Vagina (tissue), 2 donors: ENCODE results near the gene PDK3. TPM values are rescaled to one million over a fixed set of nuclear protein-coding genes. Genes with fewer than 3 reads are reported as not detected.

Experiments used
- DNase-seq, 2 donors: peaks; one replicate each; pipeline ENCODE4 v3.0.0-alpha.2; 2017; ENCODE audit errors: extremely low spot score in 2 of 2
- H3K27ac ChIP-seq: fragments of 200-600 bp; sonication (generic); one replicate; pipeline ENCODE4 v1.5.1; 2019
- H3K27me3 ChIP-seq: fragments of 200-600 bp; sonication (generic); one replicate; pipeline ENCODE4 v1.5.1; 2019
- H3K36me3 ChIP-seq, 2 donors: fragments of 200-600 bp; sonication (generic); one replicate each; pipeline ENCODE4 v1.5.1; 2017 to 2019
- H3K4me1 ChIP-seq: fragments of 200-600 bp; sonication (generic); one replicate; pipeline ENCODE4 v1.5.1; 2019
- H3K4me3 ChIP-seq, 2 donors: fragments of 200-600 bp; sonication (generic); 1 replicate in 1 of 2; 2 replicates in 1 of 2; pipeline ENCODE4 v1.5.1; 2016 to 2019
- H3K9me3 ChIP-seq: fragments of 200-600 bp; sonication (generic); one replicate; pipeline ENCODE4 v1.5.1; 2019
- CTCF ChIP-seq, 3 experiments: fragments of 450-650 bp in 2 of 3; fragments of 200-600 bp in 1 of 3; sonication (generic) in 1 of 3; IDR thresholded peaks; one replicate each; pipeline ENCODE4 v1.5.1; 2017 to 2019; ENCODE audit warnings: antibody characterized with exemption in 3 of 3, mild to moderate bottlenecking in 2 of 3, moderate library complexity in 2 of 3
- POLR2A ChIP-seq, 2 donors: fragments of 450-650 bp; IDR thresholded peaks; one replicate each; pipeline ENCODE4 v1.6.1; 2017; ENCODE audit warnings: antibody characterized with exemption in 2 of 2, mild to moderate bottlenecking in 2 of 2, moderate library complexity in 2 of 2
- POLR2AphosphoS5 ChIP-seq, 2 donors: sonication (generic); formaldehyde crosslinking; IDR thresholded peaks; one replicate each; pipeline ENCODE4 v1.9.0; 2017; ENCODE audit warnings: antibody characterized with exemption in 2 of 2, mild to moderate bottlenecking in 2 of 2, low read depth in 1 of 2; ENCODE audit not compliant: insufficient read depth in 1 of 2
- intact Hi-C: fragments of 100-400 bp; cut with DNase I; formaldehyde crosslinking; loops from one replicate; pipeline ENCODE4 v1.15.1; 2023
- small RNA-seq: library from RNA; depleted of rRNA; stranded (forward); fragments of <200 nt; gene quantifications from one replicate; pipeline ENCODE3, GENCODE V24; 2016
- total RNA-seq: library from RNA; depleted of rRNA; stranded (reverse); fragments of >200 nt; gene quantifications from one replicate; pipeline ENCODE4 v1.2.3, GENCODE V29; 2016

The PDK3 gene
- total RNA-seq, 1 donor from 2014 or later: 23.3 TPM

DNA sequence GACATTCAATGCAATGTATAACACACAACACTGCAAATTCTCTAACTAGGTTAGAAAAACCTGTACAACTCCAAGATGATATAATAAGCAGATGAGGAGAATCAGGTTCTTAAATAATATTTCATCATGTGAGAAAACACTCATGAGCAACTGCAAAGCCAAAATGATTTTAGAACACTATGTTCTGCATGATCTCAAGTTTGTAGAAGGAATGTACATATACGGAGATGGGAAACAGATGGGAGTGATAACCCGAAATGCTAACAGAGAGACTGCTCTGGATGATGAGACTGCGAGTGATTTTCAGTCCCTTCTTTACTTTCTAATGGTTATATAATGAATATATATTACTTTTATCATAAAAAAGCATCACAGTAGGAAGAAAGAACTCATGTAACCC lies 101.2 kb downstream of the PDK3 start:
- no peak for DNase-seq
- Histone ChIP-seq H3K27me3 (no peaks in the 10 kb centered on the region), H3K27ac (no peak overlapping the region), H3K36me3 (no peaks in the 10 kb centered on the region), H3K4me1 (no peaks in the 10 kb centered on the region), H3K4me3 (no peak overlapping the region), H3K9me3 (no peaks in the 10 kb centered on the region)
- intact Hi-C loops: no loop called here
- no peak for TF ChIP-seq POLR2AphosphoS5 (IDR thresholded peaks at IDR 0.05; ENCODE audit: insufficient read depth in 1 of 2, low read depth in 1 of 2)
- TF ChIP-seq CTCF (IDR thresholded peaks at IDR 0.05): no peak

GRCh38 chrX:24567169-24567568 lies 102.1 kb downstream of the PDK3 start:
- Histone ChIP-seq H3K27ac (no peak overlapping the region), H3K4me3 (no peak overlapping the region), H3K9me3 (no peaks in the 10 kb centered on the region), H3K27me3 (no peaks in the 10 kb centered on the region), H3K36me3 (no peaks in the 10 kb centered on the region), H3K4me1 (no peaks in the 10 kb centered on the region)
- intact Hi-C loops: no loop called here
- TF ChIP-seq POLR2A (IDR thresholded peaks at IDR 0.05) (no peak), POLR2AphosphoS5 (IDR thresholded peaks at IDR 0.05; ENCODE audit: insufficient read depth in 1 of 2, low read depth in 1 of 2) (no peak), CTCF (IDR thresholded peaks at IDR 0.05) (no peak)
- DNase-seq: no peak

GRCh38 chrX:24574743-24575142 lies 109.7 kb downstream of the PDK3 start:
- H3K36me3 ChIP-seq: no peaks in the 10 kb centered on the region
- no peak for DNase-seq
- H3K9me3 ChIP-seq: no peaks in the 10 kb centered on the region
- H3K27me3 ChIP-seq: no peaks in the 10 kb centered on the region
- H3K4me1 ChIP-seq: no peaks in the 10 kb centered on the region
- no peak overlapping the region for H3K27ac ChIP-seq
- TF ChIP-seq POLR2A (IDR thresholded peaks at IDR 0.05) (no peak), CTCF (IDR thresholded peaks at IDR 0.05) (no peak), POLR2AphosphoS5 (IDR thresholded peaks at IDR 0.05; ENCODE audit: insufficient read depth in 1 of 2, low read depth in 1 of 2) (no peak)
- intact Hi-C loops: no loop called here
- no peak overlapping the region for H3K4me3 ChIP-seq

GRCh38 chrX:24575496-24575895 lies 110.4 kb downstream of the PDK3 start:
- DNase-seq: no peak
- Histone ChIP-seq H3K9me3 (no peaks in the 10 kb centered on the region), H3K27me3 (no peaks in the 10 kb centered on the region), H3K4me1 (no peaks in the 10 kb centered on the region), H3K27ac (no peak overlapping the region), H3K36me3 (no peaks in the 10 kb centered on the region), H3K4me3 (no peak overlapping the region)
- TF ChIP-seq CTCF (IDR thresholded peaks at IDR 0.05): no peak
- TF ChIP-seq POLR2A (IDR thresholded peaks at IDR 0.05): no peak
- TF ChIP-seq POLR2AphosphoS5 (IDR thresholded peaks at IDR 0.05; ENCODE audit: insufficient read depth in 1 of 2, low read depth in 1 of 2): no peak
- intact Hi-C loops: no loop called here

- Histone ChIP-seq H3K9me3 (no peaks in the 10 kb centered on the region), H3K27me3 (no peaks in the 10 kb centered on the region), H3K27ac (no peak overlapping the region), H3K4me3 (no peak overlapping the region), H3K4me1 (no peaks in the 10 kb centered on the region), H3K36me3 (no peaks in the 10 kb centered on the region)
- intact Hi-C loops: no loop called here
- DNase-seq: no peak
- no peak for TF ChIP-seq CTCF (IDR thresholded peaks at IDR 0.05)
- TF ChIP-seq POLR2AphosphoS5 (IDR thresholded peaks at IDR 0.05; ENCODE audit: insufficient read depth in 1 of 2, low read depth in 1 of 2): no peak
- TF ChIP-seq POLR2A (IDR thresholded peaks at IDR 0.05): no peak
Observed at GRCh38 chrX:24577091-24577490, 112.0 kb downstream of the PDK3 start.

Small RNA genes within 50 kb of the gene (small RNA-seq; reads per million reads assigned to genes)
- not detected for gene SNRPEP9

Other genes starting within 250 kb of the PDK3 start
- not detected for gene SUPT20HL2, start 151.2 kb upstream of the PDK3 start, total RNA-seq
- gene SUPT20HL1, start 104.6 kb upstream of the PDK3 start, total RNA-seq: not detected
- gene PCYT1B, start 182.1 kb downstream of the PDK3 start, total RNA-seq: not detected
- 17.2 TPM for gene POLA1, start 228.6 kb downstream of the PDK3 start, total RNA-seq